Hypothalamus (tissue), 51 donors: ENCODE results near the gene TSC22D1.

ENCODE experiments used
- DNase-seq, 51 donors: peaks; one replicate each; lab custom pipeline; 2025; lab: John Stamatoyannopoulos, UW

Gene TSC22D1

DNA sequence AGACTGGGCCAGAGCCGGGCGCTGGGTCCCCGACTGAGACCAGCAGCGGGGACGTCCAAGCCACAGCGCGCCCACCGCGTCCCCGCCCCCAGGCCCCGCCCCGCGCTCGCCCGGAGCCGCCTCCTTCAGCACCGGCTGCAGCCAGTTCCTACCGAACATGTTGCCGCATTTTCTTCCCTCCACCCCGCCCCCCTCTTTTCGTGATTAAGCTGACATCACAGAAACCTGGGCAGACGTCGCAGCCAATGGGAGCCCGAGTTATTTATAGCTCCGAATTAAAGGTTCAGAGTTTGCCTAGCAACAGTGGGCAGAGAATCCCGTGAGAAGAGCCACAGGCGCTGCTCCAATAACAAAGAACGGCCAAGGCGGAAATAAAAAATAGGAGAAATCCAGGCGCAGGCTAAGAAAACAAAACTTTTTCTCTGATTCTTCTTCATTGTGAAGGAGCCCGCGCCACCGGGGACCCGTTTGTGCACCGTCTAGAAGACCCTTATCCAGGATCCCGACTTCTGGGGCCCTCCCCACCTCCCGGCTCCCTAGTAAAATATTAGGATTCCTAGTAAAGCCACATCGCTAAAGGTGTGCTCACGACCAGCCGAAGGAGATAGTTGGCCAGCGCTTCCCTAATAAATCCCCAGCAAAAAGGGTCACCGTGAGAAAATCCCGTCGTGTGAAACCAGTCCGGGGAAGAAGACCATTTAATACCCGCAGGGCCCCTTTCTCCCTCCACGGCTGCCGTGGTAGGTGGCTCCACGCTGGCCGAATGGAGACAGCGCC, 140.8 kb downstream of the TSC22D1 start:
- peak; percentile 38 to 97 (median 88) for DNase-seq

DNA sequence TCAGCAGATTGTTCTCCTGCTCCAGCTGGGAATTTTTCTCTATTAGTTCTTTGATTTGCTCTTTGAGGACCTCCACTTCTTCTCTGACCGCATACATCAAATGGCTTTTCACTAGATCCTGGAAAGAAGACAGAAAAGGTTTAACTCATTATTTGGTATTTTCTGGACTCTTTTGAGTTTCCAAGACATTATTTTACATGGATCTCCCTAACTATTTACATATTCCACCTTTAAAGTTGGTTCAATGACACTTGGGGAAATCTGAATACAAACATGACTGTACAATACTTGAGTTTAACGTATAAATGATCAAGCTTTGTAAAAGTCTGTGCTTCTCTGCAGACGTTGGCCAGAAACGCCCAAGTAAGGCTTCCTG, 141.4 kb downstream of the TSC22D1 start:
- peak in 1 of 51 donors; percentile 84 for DNase-seq

DNA sequence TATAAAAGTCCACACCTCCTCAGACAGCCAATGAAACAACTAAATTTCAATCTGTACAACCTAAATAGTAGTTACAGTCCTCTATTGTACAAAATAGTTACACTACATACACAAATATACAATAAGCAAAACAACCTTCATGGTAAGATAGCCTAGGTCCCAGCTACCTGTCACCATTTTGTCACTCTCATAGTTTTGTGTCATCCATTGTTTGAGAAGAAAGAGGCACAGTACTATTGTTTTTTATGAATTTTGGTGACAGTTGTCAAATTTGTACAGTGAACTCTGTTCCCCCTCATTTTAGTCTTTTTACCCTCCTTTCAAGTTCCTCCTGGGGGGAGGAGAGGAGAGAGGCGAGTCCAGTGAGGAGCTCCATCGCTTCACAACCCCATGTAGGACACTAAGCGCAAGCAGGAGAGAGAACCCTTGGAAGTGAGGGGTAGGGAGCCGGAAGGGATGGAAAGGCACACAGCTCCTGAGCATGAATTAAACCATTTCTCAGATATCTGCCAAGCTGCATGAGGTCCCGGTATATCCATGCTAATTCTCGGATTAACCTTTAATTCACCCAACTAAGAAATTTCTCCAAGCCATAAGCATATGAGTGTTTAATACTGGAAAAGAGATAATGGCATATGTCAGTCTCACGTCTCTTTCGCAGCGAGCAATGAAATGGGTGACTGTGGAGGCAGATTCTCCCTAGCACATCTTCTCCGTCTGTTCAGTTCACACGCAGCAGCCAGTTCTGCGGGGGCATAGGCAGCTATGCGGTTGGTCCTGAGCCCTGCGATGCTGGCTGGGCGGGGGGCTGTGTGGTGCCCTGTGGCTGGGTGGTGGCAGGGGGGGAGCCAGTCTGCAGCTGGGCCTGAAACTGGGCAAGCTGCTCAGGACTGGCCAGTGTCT, 142.0 kb downstream of the TSC22D1 start:
- DNase-seq, result peak in 33 of 51 donors; percentile 8 to 84 (median 36)

DNA sequence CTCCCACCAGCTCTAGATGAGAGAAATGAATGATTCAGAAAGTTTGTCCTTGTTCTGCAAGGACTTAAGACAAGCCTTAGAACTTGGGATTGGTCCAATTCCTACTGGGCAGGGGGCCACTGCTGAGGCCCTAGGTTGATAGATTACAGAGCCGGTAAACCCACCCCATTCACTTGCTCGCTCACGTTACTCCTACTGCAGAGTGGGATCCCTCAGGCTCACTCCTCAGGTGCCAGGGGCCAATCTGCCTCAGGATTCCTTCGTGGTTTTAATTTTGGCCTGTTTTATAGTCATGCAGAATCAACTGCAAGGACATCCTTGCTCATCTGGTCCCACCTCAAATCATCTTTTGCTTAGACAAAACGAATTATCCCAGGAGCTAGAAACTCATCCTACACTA, 143.5 kb downstream of the TSC22D1 start:
- peak in 9 of 51 donors; percentile 7 to 53 (median 23) for DNase-seq

DNA sequence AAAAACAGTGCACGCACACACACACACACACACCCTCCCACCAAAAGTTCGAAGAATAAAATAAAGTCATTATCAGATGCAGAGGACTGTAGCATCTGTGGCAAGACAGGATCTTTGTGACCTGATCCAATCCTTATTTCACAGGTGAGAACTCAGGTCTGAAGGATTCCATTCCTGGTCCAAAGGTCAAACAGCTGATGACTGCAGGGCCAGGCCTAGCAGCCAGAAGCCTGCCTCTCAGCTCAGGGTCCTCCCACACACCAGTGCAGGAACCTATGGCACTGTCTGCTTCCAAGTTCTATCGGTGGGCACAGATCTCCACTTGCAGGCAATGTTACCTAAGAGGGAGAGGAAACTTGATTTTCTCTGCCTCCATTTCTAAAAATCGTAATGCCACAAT, 145.0 kb downstream of the TSC22D1 start:
- DNase-seq, result peak in 1 of 51 donors; percentile 10

DNA sequence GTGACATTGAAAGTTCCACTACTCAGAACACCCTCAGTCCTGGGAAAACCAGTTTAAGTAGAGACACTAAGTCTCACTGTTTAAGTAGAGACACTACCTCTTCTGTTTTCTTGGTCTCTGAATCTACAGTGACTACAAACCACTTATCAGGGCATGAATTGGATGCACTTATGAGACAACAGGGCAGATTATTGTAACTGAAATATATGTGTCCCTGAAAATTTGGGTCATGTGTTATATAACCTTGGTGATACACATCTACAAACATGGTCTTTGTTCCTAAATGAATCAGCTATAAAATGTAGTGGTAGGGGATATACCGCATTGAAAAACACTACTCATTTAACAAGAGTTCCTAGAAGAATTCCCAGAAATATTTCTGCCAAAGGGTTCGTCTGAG, 146.8 kb downstream of the TSC22D1 start:
- no peak for DNase-seq

DNA sequence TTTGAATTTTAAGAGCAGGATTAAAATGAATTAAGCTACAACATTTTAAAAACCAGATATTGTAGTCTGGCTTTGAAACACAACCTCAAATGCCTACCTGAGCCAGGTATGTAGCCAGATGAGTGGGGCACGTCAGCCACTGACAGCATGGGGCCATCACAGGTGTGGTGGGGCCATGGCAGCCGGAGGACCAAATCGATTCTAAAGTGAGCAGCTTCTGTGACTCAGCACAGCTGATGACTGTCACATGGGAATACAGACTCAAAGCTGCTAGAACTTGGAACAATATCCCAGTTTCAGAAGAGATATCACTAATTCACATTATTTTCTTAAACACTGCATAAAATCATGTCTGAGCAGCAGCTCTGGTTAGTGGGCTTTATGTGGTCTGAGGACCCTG, 149.7 kb downstream of the TSC22D1 start:
- DNase-seq, result peak in 1 of 51 donors; percentile 19

DNA sequence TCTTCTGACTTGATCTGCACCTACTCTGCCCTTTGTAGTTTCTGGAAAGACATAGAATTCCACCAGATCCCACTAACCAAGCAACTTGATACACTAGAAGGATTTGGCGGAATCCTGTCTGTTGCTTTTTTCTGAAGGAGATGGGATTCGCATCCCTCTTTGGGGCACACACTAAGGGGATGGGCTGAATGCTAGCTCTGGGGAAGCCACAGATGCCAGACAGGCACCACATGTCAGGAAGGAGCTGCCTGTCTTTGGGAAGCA, 150.4 kb downstream of the TSC22D1 start:
- DNase-seq, result no peak

DNA sequence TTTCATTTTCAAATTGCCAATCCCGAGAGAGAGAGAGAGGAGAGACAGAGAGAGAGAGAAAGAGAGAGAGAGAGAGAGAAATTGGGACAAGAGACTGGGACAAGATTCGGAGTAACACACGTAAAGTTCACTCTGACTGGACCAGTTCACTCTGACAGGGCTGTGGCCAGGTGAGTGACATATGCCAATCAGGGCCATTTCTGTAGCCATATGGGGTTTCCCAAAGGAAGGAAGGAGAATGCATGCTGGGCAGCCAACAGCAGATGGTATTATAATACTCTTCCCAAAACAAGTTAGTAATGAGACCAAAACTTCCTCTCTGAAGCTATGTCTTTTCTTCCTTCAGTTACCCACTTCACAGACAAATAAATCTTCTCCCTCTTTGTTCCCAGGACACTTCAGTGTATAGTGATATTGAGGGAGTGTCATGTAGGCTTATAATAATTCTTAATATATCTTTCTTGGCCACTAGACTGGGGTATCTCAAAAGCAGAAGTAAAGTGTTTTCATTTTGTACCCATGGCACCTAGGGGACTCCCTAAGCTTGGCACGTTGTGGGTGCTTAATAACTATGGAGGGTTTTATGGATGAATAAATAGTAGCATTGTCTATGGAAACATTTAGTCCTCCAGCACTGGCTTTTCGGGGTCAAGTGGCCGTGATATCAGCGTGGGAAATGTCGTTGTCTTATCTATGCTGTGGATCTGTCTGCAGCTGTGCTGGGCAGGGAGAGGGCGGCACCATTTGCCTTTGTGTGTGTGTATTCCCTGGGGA, 150.9 kb downstream of the TSC22D1 start:
- no peak for DNase-seq

DNA sequence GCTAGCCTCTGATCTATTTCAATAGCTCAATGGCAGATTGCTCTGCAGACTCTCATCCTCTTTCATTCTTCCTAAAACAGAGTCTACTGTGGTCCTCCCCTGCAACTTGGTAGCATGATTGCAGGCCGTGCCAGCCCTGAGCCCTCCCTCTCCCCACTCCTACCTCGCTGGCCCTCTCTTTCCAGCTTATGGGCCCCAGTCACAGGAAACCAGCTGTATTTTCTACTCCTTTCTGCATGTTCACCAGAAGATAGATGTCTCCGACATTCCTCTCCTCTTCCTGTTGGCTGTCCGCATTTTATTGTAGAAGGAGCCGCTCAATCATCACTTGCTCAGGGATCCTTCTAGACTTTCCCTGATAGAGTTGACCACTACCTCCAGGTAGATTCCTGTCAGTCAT, 152.3 kb downstream of the TSC22D1 start:
- DNase-seq, result no peak

DNA sequence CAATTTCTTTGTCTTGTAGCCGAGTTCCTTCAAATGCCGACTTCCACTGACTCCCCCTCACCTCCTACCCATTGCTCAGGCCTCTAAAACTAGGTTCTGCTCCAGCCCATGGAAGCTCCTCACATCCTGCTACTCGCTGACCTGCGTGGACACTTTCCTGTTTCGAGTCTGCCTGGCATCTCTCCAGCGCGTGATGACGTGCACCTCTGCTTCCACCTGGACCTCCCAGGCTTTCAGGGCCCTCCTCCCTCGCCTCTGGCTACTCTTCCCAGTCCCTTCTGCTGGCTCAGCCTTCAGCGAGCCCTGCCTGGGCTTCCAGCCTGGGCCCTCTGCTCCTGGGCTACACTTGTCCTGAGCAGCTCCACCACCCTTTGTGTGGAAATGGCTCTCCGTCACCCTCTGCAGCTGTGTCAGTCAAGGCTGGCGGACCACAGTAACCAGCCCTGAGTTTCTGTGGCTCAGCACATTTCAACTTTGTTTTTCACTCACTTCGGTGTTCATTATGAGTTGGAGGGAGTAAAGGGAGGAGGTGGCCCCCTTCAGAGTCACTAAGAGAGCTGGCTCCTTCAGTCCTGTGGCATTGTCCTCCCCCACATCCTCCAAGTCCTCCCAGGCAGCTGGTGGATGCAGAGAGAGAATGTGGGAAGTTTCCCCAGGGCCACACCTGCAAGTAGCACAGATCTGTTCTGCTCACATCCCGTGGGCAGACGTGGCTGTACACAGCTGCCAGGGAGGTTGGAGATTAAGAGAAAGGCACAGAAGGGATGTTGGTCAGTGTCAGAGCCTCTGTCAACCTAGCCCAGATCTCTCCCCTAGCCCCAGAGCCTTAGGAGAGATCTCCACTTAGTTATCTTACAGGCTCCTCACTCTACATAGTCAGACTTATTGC, 153.1 kb downstream of the TSC22D1 start:
- DNase-seq, result no peak

DNA sequence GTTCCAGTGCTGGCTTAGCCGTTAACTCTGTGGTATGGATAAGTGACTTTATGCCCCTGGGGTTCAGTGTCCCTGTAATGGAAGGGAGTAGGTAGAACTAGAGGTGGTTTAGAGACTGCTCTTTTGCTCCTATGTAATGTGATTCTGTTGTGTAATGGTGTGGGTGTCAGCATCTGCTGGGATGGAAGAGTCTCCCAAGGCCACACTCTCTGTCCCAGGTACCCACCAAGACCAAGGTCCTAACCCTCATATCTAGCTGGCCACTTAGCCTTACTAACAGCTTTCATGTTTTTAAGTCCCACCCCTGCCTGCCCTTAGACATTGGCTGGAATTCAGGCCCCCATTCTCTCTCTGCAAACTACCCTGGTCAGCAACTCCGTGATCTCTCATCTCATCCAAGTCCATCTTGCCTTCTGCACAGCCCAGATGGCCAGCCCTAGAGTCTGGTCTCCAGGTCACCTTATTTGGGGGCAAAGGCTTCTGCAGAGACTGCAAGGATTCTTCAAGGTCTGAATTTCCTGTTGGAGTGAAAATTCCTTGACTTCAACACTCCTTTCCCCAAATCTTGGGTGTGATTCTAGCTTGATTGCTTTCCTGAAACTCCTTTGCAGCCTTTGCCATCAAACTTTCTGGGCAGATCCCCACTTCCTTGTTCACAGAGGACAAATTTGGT, 154.1 kb downstream of the TSC22D1 start:
- DNase-seq, result no peak

DNA sequence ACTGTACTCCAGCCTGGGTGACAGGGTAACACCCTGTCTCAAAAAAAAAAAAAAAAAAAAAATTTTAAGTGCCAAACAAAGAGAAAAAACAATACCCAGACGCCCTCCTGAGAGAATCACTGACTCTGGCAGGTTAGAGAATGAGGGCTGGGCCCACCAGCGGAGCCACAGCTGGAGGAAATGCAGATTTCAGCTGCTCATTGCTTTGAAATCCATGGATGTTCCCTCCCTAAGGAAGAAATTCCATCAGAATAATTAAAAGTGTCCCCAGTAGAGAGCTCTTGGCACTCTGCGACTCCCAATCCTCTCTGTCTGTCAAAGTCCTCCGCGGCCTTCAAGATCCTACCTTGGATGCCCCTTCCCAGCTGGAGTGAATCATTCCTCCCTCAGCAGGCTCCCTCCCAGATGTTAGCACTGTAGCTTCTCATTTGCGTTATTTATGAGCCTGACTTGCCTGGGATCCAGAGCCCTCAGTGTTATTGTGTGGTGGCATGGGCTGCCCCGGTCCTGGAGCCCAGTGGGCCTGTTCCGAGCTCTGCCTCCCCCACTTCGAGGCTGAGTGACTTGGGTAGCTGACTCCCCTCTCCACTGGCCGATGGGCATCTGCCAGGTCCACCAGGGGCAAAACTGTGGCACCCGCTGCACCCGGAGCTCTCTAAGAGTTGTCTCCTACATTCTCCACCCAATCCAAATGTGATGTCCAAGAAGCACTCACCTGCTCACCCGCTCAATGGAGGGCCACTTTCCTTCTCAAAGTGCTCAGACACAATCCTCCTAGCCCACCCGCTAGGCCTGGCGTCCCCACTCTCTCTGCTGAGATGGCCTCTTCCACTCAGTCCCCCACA, 155.5 kb downstream of the TSC22D1 start:
- no peak for DNase-seq

DNA sequence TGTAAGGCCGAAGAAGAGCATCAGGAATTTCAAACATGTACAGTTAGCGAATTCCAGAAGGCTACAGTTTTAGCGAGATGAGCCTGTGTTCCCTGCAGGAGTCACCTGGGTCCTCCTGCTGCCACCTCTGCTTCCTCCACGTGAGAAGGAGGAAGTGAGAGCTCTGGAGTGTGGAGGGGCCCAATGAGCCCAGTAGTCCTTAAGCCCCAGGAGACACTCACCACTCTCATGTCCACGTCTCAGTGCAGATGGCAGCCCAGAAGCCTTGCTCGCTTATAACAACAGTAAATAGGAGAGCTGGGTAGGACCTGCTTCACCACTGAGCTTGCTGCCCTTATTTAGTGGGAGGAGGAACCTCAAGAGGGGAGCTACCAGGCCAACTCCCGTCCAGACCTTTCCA, 158.3 kb downstream of the TSC22D1 start:
- DNase-seq, result no peak

DNA sequence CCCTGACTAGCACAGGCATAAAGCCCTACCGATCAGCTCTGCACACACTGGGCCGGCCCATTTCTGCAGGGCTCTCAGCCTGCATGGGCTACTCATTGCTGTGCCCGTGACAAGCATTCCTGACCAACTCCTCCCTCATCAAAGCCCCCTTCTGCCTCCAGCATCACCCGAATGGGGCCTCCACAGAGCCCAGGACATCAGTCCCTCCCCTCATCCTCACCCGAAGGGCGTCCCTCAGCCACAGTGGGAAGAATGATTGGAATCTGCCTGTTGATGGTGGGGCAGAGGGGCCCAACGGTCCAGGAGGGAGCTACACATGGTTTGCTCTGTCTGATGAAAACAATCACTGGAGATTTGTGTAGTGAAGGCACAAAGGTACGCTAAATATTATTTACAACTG, 158.7 kb downstream of the TSC22D1 start:
- no peak for DNase-seq

DNA sequence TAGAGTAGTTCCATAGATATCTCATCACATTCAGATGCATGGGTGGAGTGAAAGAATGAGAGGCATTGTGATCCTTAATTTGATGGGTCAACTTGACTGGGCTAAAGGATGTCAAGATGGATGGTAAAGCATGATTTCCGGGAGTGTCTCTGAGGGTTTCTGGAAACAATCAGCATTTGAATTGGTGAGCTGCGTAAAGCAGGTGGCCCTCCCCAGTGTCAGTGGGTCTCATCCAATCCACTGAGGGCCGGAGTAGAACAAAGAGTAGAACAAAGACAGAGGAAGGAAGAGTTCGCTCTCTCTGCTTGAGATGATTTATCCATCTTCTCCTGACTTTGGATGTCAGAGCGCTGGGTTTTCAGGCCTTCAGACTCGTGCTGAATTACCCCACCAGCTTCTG, 159.4 kb downstream of the TSC22D1 start:
- DNase-seq, result no peak

DNA sequence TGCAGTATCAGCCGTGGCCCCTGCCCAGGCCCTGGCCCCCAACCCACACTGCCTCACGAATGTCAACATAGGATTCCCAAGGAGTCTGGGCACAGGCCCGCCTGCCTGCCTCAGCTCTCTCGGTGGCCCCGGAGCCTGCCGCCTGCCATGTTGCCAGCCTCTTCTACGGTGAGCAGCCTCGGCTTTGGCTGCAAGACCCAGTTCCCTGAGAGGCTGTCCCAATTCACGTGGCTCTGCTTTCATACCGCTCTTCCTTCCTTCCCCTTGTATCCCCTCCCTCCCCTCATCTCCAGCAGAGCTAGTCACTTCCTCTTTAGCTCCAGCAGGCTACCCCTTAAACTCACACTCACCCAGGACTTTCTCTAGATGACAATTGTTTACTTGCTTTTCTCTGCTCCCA, 159.8 kb downstream of the TSC22D1 start:
- peak in 1 of 51 donors; percentile 22 for DNase-seq

DNA sequence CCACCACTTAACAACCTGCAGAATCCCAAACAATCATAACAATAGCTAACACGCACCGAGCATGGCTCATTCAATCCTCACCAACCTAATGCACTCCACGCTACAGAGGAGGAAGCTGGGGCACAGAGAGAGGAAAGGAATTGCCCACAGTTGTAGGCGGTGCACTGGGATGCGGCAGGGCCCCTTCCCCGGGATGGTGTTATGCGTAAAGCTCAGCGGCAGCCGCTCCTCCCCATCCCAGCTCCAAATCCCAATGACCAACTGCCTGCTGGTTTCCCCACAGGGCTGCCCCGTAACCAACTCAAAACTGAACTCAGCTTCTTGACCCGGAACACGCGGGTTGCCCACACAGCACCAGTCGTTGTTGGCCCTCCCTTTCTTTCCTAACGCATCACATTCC, 160.3 kb downstream of the TSC22D1 start:
- no peak for DNase-seq

DNA sequence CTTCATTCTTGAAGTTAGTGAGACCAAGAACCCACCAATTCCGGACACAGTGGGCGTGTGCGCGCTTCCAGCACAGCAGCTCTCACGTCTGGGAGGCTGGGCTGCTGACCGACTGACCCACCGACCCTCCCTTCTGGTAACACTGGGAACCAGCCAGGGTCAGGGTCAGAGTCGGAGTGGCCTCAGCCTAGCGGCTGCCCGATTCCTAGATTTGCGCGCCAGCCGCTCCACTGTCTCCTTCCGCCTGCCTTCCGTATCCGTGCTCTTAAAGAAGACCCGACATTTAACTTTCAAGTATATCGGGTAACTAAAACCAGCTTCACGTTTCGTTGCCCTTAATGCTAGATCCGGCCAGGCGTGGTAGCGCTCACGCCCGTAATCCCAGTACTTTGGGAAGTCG, 161.4 kb downstream of the TSC22D1 start:
- DNase-seq, result no peak
